Nephron progenitor cell (in vitro differentiated cells): ENCODE measurements around the gene HRNR.

Source experiments
- DNase-seq: peaks from one replicate; pipeline ENCODE4 v3.0.0; 2021
- H3K27ac Mint-ChIP-seq: 2 replicates; pipeline ENCODE4 v1.8.0; 2021; ENCODE audit warnings: mild to moderate bottlenecking, moderate library complexity, mixed read lengths
- H3K27me3 Mint-ChIP-seq: 2 replicates; pipeline ENCODE4 v1.8.0; 2021; ENCODE audit warnings: mild to moderate bottlenecking, low read depth, mixed read lengths; ENCODE audit not compliant: poor library complexity
- H3K36me3 Mint-ChIP-seq: 2 replicates; pipeline ENCODE4 v1.8.0; 2021; ENCODE audit warnings: low read depth, mixed read lengths
- H3K4me1 Mint-ChIP-seq: 2 replicates; pipeline ENCODE4 v1.8.0; 2021; ENCODE audit warnings: mixed read lengths
- H3K4me3 Mint-ChIP-seq: 2 replicates; pipeline ENCODE4 v1.8.0; 2021; ENCODE audit warnings: mild to moderate bottlenecking, moderate library complexity, mixed read lengths
- H3K9me3 Mint-ChIP-seq: 2 replicates; pipeline ENCODE4 v1.8.0; 2021; ENCODE audit warnings: mild to moderate bottlenecking, moderate library complexity, mixed read lengths
- TF ChIP-seq, protein P1 (sequence below): fragments of 200-600 bp; sonication (generic); IDR thresholded peaks from 2 replicates; pipeline ENCODE4 v1.5.0; 2021; ENCODE audit warnings: antibody characterized with exemption

The HRNR gene

DNA sequence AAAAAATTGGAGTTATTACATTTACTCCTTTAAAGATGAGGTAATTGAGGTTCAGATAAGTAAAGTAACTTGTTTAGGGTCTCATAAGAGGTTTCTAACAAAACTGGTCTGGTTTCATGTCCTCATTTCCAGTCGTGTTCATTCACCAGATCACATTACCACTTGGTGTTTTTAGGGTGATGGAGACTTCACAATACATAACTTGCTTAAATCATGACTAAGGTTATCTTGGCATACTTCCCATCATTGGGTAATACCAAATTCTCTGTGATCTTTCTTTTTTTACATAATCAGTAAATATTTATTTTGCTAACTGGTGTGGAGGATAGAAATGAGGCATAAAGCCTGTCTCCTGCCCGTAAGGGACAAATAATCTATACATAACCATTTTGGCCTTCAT lies 33.4 kb downstream of the HRNR start:
- TF ChIP-seq, protein P1, sequence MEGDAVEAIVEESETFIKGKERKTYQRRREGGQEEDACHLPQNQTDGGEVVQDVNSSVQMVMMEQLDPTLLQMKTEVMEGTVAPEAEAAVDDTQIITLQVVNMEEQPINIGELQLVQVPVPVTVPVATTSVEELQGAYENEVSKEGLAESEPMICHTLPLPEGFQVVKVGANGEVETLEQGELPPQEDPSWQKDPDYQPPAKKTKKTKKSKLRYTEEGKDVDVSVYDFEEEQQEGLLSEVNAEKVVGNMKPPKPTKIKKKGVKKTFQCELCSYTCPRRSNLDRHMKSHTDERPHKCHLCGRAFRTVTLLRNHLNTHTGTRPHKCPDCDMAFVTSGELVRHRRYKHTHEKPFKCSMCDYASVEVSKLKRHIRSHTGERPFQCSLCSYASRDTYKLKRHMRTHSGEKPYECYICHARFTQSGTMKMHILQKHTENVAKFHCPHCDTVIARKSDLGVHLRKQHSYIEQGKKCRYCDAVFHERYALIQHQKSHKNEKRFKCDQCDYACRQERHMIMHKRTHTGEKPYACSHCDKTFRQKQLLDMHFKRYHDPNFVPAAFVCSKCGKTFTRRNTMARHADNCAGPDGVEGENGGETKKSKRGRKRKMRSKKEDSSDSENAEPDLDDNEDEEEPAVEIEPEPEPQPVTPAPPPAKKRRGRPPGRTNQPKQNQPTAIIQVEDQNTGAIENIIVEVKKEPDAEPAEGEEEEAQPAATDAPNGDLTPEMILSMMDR: no peak
- no peaks in the 10 kb centered on the region for H3K4me1 Mint-ChIP-seq
- peaks cover 47% of the 10 kb centered on the region for H3K9me3 Mint-ChIP-seq
- no peaks in the 10 kb centered on the region for H3K36me3 Mint-ChIP-seq
- no peak for DNase-seq
- H3K27me3 Mint-ChIP-seq: no peaks in the 10 kb centered on the region
- H3K4me3 Mint-ChIP-seq: no peak overlapping the region
- H3K27ac Mint-ChIP-seq: no peak overlapping the region

DNA sequence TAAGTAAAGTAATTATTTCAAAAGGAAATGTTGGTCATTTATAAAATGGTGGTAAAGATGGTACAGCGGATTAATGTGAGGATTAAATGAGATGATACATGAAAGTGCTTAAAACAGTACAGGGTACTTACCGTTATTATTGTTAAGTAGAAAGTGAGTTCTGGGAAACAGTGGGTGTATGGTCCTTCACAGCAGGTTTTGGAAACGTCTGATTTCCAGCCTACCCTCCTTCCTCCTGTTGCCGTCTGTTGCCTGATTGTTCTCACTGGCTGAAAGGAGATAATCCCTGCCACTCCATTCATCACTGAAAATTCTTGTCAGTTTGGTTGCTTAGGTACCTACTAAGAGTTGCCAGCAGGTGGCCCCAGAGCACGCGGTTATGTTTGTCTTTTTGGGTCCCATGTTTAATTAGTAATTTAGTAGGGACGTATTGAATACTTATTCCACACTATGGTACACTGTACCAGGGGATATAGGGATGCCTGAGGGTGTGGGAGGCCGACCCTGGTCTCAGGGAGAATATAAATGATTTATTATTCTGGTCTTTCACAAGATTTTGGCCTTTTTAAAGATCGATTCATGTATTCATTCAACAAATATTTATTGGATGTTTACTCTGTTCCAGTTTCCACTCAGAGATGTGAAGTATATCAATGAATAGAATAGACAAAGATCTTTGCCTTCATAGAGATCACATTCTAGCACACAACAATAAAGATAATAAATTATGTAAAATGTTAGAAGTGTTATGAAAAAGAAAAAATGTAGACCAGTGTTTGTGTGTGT lies 34.1 kb downstream of the HRNR start:
- no peak overlapping the region for H3K27ac Mint-ChIP-seq
- peaks cover 43% of the 10 kb centered on the region for H3K9me3 Mint-ChIP-seq
- H3K4me1 Mint-ChIP-seq: no peaks in the 10 kb centered on the region
- H3K4me3 Mint-ChIP-seq: no peak overlapping the region
- DNase-seq: peak; percentile 16
- TF ChIP-seq, protein P1: no peak
- no peaks in the 10 kb centered on the region for H3K27me3 Mint-ChIP-seq
- H3K36me3 Mint-ChIP-seq: no peaks in the 10 kb centered on the region

- no peaks in the 10 kb centered on the region for H3K4me1 Mint-ChIP-seq
- DNase-seq: peak; percentile 6
- peaks cover 37% of the 10 kb centered on the region for H3K9me3 Mint-ChIP-seq
- no peak overlapping the region for H3K27ac Mint-ChIP-seq
- H3K36me3 Mint-ChIP-seq: no peaks in the 10 kb centered on the region
- peaks cover 5% of the 10 kb centered on the region for H3K27me3 Mint-ChIP-seq
- no peak overlapping the region for H3K4me3 Mint-ChIP-seq
- TF ChIP-seq, protein P1: no peak
These were observed 35.1 kb downstream of the HRNR start for GRCh38 chr1:152188673-152189591.

DNA sequence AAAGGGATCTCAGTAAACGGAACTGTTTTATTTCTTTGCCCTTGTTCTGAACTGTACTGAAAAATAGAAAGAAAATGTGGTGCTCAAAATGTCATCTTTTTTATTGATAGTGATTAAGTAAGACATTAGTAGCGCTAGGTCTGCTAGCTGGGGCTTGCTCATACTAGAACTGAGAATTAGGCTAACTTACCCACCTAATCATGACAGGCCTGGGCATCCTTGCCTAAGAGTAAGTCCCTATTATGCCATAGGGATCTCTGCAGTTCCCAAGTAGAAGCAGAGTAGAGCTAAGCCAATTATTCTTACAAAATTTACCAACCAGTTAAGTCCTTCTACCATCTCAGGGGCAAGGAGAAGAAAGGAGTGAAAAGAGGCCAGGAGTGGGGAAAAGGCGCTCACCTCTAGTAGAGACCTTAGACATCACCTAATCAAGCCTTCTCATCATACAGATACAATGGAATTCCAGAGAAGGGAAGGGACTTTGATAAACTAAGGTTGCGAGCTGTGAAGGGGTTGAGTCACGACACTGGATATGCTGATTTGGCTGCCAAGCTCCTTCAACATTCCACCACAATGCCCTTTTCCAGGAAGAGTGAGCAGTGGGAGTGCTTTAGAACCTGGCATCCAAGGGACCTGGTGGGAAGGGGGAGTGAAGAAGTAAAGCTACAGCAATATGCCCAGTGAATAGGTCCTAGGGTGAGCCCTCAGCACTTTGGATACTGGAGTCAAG lies 37.3 kb downstream of the HRNR start:
- TF ChIP-seq, protein P1: no peak
- no peaks in the 10 kb centered on the region for H3K36me3 Mint-ChIP-seq
- no peak overlapping the region for H3K27ac Mint-ChIP-seq
- no peaks in the 10 kb centered on the region for H3K4me1 Mint-ChIP-seq
- peaks cover 5% of the 10 kb centered on the region for H3K27me3 Mint-ChIP-seq
- H3K4me3 Mint-ChIP-seq: no peak overlapping the region
- DNase-seq: no peak
- H3K9me3 Mint-ChIP-seq: peaks cover 28% of the 10 kb centered on the region

DNA sequence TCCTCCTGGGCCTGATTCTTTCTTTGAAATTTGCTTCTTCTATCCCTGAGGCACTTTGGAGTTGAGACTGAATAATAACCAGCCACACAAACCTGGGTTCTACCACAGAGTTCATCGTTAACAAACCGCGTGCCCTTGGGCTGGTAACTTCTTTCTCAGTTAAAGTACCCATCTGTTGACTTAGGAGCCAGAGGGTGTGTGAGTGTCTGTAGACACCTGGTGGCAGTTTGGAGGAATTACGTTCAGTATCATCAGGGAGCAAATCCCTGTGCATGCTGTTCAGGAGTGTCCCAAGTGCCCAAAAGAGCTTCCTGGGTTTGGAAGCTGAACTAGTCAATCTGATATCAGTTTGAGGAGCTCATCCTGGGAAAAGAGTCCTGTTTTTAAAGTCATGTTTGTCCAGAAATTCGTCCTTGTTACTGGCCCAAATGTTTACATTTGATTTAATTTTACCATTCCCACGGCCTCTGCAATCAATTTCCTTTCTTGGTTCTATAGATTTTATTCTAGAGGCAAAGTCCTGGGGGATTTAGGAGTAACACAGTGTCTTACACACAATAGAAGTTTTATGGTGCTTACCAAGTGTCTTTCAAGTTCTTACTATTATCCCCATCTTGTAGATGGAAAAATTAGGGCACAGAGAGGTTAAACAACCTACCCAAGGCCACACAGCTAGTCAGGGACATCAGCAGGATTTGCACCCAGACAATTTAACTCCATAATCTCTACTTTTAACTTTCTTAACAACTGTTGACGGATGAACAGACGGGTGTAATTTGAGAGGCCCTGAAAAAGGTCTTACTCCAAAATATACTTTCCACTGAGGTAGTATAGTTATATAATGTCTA lies 38.2 kb downstream of the HRNR start:
- H3K27ac Mint-ChIP-seq: no peak overlapping the region
- peak; percentile 5 for DNase-seq
- H3K27me3 Mint-ChIP-seq: peaks cover 7% of the 10 kb centered on the region
- no peak overlapping the region for H3K4me3 Mint-ChIP-seq
- H3K36me3 Mint-ChIP-seq: no peaks in the 10 kb centered on the region
- H3K4me1 Mint-ChIP-seq: no peaks in the 10 kb centered on the region
- peaks cover 27% of the 10 kb centered on the region for H3K9me3 Mint-ChIP-seq
- TF ChIP-seq, protein P1: peak; percentile 41
